HUES6 (cell line): ENCODE data around the gene GPR141.

Experiments
- H3K27ac ChIP-seq: 2 replicates; pipeline ENCODE4 v1.7.0; 2013; ENCODE audit warnings: low read depth, mild to moderate bottlenecking, low read length, inconsistent platforms
- H3K27me3 ChIP-seq: 2 replicates; pipeline ENCODE4 v1.6.1; 2013; ENCODE audit warnings: low read length; ENCODE audit not compliant: control insufficient read depth, insufficient read depth
- H3K36me3 ChIP-seq: 2 replicates; pipeline ENCODE4 v1.6.1; 2013; ENCODE audit warnings: low read length; ENCODE audit not compliant: control insufficient read depth, insufficient read depth
- H3K4me1 ChIP-seq: 2 replicates; pipeline ENCODE4 v1.6.1; 2013; ENCODE audit warnings: low read length; ENCODE audit not compliant: control insufficient read depth, insufficient read depth
- H3K4me3 ChIP-seq: 2 replicates; pipeline ENCODE4 v1.5.1; 2013; ENCODE audit warnings: low read depth, low read length
- H3K9ac ChIP-seq: one replicate; pipeline ENCODE4 v1.6.1; 2013; ENCODE audit warnings: mild to moderate bottlenecking, low read length
- H3K9me3 ChIP-seq: 2 replicates; pipeline ENCODE4 v1.6.1; 2013; ENCODE audit warnings: low read depth, low read length; ENCODE audit not compliant: control insufficient read depth, insufficient read depth

GPR141 gene

DNA sequence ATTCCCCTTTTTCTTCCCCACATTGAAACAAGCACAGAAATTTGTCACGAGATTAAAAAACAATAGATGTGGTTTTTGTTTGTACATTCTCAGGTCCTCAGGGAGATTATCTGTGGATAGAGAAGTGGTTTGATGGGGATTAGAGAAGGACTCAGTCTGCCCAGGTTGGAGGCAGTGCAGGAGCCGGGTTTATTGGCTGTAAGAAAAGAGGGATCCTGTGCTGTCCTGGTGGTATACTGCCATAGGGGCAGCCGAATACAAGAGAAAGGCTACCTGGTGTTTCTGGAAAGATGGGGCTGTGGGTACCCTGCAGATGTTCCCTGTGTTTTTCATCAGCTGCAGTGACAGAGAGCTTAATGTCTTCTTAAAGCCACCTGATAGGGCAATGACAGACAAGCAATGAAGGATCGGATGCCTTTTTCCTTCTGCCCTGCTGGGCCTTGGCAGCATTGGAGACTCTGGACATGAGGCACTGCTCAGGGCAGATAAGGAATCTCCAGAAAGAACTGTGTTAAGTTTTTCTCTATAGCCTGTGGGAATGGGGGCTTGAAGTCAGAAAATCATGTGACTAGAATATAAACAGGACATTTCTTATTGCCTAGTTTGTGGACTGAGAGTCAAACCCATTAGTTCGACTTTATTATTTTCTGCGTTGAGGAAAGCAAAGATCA lies 18.1 kb upstream of the GPR141 start:
- no peaks in the 10 kb centered on the region for H3K27me3 ChIP-seq
- no peaks in the 10 kb centered on the region for H3K9me3 ChIP-seq
- no peaks in the 10 kb centered on the region for H3K36me3 ChIP-seq
- no peak overlapping the region for H3K4me3 ChIP-seq
- H3K4me1 ChIP-seq = peaks cover 36% of the 10 kb centered on the region
- no peak overlapping the region for H3K27ac ChIP-seq
- H3K9ac ChIP-seq = no peak overlapping the region

DNA sequence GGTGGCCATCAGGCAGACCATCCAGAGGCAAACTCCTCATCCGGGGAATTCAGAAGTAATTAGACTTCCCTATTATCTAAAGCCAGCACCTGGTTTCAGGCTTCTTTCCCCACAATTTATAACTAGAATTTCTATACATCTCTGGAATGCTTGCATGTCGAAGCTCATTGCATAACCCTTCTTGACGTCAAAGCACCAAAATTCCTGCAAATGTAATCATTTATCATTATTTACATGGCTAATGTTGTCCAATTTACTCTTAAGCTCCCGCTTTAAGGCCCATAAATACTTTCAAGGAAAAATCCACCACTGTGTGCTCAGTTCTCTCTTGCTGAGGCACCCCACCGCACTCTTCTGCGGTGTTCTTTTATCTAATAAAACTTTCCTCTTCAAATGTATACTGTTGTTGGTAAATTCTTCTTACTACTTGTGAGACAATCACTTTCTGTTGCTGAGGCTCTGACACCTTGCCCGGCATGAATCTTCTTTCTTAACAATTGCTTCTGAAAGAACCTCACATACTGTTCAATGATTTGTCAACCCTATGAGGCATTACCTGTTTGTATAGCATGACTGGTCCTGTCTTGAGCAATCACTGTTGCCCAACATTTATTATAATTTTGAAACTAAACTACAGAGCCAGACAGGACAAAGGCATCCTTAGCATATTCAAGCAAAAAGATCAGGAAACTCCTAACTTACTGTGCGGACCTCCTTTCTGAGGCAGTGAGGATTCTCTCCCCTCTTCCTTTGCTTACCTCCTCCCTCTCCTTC lies 17.4 kb upstream of the GPR141 start:
- no peaks in the 10 kb centered on the region for H3K9me3 ChIP-seq
- H3K4me1 ChIP-seq = peaks cover 36% of the 10 kb centered on the region
- no peaks in the 10 kb centered on the region for H3K27me3 ChIP-seq
- H3K9ac ChIP-seq = no peak overlapping the region
- no peaks in the 10 kb centered on the region for H3K36me3 ChIP-seq
- no peak overlapping the region for H3K27ac ChIP-seq
- no peak overlapping the region for H3K4me3 ChIP-seq

DNA sequence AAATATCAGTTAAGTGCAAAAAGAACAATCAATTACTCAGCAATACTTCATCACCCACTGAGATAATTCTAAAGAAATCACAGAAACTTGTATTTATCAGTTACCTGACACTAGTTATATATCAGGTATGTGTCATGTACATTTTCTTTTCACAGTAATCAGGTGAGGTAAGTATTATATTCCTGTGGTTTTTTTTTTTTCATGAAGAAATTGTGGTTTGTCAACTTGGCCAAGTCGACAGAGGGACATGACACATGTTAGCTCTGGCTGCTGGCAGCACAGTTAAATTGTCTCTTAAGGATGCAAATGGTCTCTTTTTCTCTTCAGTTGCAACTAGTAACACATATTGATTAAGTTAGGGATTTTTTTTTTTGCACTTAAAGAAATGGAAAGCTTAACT lies 13.7 kb upstream of the GPR141 start:
- Histone ChIP-seq H3K9me3 (no peaks in the 10 kb centered on the region), H3K9ac (no peak overlapping the region), H3K27ac (no peak overlapping the region), H3K4me3 (no peak overlapping the region), H3K27me3 (no peaks in the 10 kb centered on the region), H3K4me1 (peaks cover 29% of the 10 kb centered on the region), H3K36me3 (no peaks in the 10 kb centered on the region)

DNA sequence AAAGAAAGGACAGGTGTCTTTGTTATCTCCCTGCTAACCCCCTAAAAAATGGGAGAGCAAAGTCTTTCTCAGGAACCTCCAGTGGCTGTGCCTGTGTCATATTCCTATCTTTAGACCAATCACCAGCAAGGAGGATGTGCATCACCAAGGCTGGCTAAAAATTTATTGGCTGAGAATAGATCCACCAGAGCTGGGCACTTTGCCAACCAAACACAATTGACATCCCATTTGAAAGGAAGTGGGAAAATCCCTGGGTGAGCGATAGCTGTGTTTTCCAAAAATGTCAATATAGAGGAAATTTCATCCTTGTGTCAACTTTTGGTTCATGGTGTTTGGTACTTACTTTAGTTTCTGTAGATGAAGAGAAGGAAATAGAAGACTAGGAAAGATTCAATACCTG lies 13.1 kb upstream of the GPR141 start:
- Histone ChIP-seq H3K9ac (no peak overlapping the region), H3K27ac (no peak overlapping the region), H3K27me3 (no peaks in the 10 kb centered on the region), H3K36me3 (no peaks in the 10 kb centered on the region), H3K9me3 (no peaks in the 10 kb centered on the region), H3K4me3 (no peak overlapping the region), H3K4me1 (peaks cover 23% of the 10 kb centered on the region)

DNA sequence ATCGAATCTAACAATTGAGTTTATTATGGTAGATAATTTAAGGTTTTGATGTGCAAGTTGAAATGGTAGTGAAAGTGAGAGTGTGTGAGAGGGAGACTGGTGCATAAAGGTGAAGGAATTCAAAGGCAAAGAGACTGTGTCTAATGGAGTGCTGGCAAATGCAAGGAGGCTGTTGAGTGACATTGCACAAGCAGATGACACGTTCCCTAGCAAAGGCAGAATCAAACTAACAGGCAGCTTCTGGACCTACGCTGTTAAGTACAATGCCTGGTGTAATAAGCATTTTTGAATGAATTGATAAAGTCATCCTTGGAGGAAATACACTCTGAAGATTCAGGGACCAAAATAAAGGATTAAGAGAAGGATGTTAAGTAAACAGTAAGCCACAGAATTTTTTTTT lies 11.7 kb upstream of the GPR141 start:
- Histone ChIP-seq H3K4me1 (peaks cover 11% of the 10 kb centered on the region), H3K4me3 (no peak overlapping the region), H3K9ac (no peak overlapping the region), H3K27ac (no peak overlapping the region), H3K27me3 (no peaks in the 10 kb centered on the region), H3K36me3 (no peaks in the 10 kb centered on the region), H3K9me3 (no peaks in the 10 kb centered on the region)

DNA sequence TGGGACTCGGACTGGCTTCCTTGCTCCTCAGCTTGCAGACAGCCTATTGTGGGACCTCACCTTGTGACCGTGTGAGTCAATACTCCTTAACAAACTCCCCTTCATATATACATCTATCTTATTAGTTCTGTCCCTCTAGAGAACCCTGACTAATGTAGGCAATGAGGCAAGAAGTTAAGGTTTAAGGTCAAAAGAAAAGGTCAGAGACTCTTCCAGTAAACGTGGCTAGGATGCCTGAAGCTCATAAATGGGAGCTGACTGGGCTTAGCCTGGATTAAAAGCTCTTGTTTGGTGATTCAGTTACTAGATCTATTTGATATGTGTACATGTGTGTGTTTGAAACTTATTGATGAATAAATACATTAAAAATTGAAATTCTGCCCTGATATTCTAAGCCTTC lies 10.6 kb upstream of the GPR141 start:
- no peaks in the 10 kb centered on the region for H3K36me3 ChIP-seq
- no peaks in the 10 kb centered on the region for H3K9me3 ChIP-seq
- no peak overlapping the region for H3K27ac ChIP-seq
- no peaks in the 10 kb centered on the region for H3K27me3 ChIP-seq
- peaks cover 11% of the 10 kb centered on the region for H3K4me1 ChIP-seq
- H3K4me3 ChIP-seq = no peak overlapping the region
- no peak overlapping the region for H3K9ac ChIP-seq

DNA sequence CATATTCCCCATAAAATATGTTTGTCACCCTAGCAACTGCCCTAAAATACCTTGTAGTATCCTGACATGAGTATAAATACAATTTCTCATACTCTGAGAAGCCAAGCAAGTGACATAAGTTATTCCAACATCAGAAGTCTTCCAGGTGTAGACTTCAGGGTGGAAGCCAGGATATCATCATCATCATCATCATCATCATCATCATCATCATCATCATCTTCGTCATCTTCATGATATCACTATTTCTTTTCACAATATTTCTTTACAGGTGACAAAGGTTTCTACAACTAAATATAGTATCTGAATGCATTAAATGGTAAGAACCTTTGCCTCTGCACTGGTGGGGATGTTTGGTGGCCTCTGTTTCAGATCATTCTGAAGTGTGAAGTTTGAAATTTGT lies 10.0 kb upstream of the GPR141 start:
- Histone ChIP-seq H3K4me3 (no peak overlapping the region), H3K36me3 (no peaks in the 10 kb centered on the region), H3K27ac (no peak overlapping the region), H3K9me3 (no peaks in the 10 kb centered on the region), H3K27me3 (no peaks in the 10 kb centered on the region), H3K4me1 (peaks cover 11% of the 10 kb centered on the region), H3K9ac (no peak overlapping the region)

DNA sequence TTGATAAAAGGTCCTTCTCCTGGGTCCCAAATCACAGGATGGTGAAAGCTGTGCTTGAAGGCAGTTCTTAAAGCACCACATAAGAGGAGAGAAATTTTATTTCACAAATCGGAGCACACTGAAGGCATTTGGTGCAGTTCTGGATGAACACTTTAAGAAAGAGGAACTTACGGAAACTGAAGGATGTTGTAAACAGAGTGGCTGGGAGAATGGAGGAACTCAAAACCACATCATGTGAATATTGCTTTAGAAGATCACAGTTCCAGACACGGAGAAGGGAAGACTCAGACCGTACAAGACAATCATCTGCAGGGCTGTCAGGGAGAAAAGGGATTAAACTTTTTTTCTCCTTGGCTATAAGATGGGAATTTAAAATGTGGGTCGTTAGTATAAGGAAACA lies 9.0 kb upstream of the GPR141 start:
- no peak overlapping the region for H3K9ac ChIP-seq
- H3K36me3 ChIP-seq = no peaks in the 10 kb centered on the region
- H3K4me3 ChIP-seq = no peak overlapping the region
- no peaks in the 10 kb centered on the region for H3K27me3 ChIP-seq
- H3K27ac ChIP-seq = no peak overlapping the region
- peaks cover 9% of the 10 kb centered on the region for H3K4me1 ChIP-seq
- H3K9me3 ChIP-seq = no peaks in the 10 kb centered on the region

DNA sequence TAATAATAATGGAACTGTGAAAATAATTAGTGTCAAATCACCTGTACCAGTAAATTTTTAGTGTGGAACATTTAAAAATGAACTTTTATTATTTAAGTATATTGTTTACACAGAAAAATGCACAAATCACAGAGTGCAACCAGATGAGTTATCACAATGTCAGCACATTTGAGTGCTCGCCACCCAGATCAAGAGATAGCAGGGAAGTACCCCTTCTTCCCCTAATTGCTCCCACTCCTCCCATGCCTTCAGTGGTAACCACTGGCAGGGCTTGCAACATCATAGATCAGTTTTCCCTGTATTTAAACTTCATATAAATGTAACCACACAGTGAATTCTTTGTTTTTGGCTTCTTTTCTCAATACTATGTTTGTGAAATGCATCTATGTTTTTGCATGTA lies 7.8 kb upstream of the GPR141 start:
- no peak overlapping the region for H3K4me3 ChIP-seq
- no peak overlapping the region for H3K9ac ChIP-seq
- H3K9me3 ChIP-seq = no peaks in the 10 kb centered on the region
- no peaks in the 10 kb centered on the region for H3K4me1 ChIP-seq
- H3K27me3 ChIP-seq = no peaks in the 10 kb centered on the region
- H3K27ac ChIP-seq = no peak overlapping the region
- no peaks in the 10 kb centered on the region for H3K36me3 ChIP-seq

DNA sequence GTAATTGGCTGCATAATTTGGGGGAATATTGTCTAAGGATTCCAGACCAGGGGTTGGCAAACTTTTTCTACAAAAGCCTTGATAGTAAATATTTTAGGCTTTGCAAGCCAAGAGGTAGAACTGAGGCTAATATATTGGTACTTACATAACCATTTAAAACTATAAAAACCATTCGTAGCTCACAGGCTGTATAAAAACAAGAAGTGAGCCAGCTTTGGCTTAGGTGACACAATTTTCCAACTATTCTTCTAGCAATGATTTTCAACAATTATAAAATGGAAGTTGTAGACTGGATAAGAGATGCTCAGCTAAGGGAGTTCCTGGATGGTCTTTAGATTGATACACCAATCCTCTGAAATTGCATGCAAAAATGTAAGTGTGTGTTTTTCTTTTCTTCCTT lies 1.4 kb downstream of the GPR141 start:
- Histone ChIP-seq H3K9ac (no peak overlapping the region), H3K36me3 (no peaks in the 10 kb centered on the region), H3K4me3 (no peak overlapping the region), H3K27ac (no peak overlapping the region), H3K4me1 (peaks cover 17% of the 10 kb centered on the region), H3K27me3 (no peaks in the 10 kb centered on the region), H3K9me3 (no peaks in the 10 kb centered on the region)

DNA sequence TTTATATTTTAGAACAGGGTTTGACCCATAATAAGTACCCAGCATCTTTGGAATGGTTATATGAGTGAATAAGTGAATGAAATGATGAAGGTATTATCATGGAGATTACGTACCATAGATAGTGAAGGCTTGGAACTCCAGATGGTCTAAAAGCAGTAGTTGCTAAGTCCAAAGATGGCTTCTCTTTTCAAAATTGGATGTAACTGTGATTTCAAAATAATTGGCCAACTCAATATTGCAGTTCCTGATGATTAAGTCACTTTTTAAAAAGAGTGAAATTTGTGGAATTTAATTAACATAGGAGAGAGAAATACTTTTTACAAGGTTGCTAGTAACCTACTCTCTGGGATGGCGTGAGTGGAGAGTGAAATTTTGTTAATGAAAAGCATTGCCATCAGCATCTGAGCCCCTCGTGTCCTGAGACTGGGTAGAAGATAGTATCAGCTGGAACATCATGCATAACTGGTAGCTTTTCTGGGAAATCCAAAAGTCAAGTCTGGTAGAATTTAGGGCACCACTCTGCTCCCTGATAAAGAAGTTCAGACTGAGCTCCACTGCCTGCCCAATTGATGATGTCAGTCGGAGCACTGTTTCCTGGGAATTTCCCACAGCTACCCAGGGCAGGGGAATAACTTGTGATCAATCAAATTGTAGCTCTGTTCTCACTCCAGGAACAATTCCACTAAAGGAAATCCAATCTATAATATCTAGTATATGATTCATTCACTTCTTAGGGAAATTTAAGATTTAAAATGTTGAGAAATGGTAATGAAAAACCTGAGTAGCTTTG lies 3.2 kb downstream of the GPR141 start:
- H3K27me3 ChIP-seq = no peaks in the 10 kb centered on the region
- H3K9ac ChIP-seq = no peak overlapping the region
- peaks cover 17% of the 10 kb centered on the region for H3K4me1 ChIP-seq
- H3K36me3 ChIP-seq = no peaks in the 10 kb centered on the region
- H3K4me3 ChIP-seq = no peak overlapping the region
- no peaks in the 10 kb centered on the region for H3K9me3 ChIP-seq
- H3K27ac ChIP-seq = no peak overlapping the region
